Colonic mucosa (tissue), 4 donors: Measurements from ENCODE around the gene RICTOR. TPM values are rescaled to one million over a fixed set of nuclear protein-coding genes. Genes with fewer than 3 reads are reported as not detected.
"Not testable (repeated sequence)": the region's sequence is repeated elsewhere in the genome, so short reads cannot be mapped to it uniquely, and the experiment has no call there.

ENCODE experiments used
- DNase-seq: peaks from one replicate; pipeline ENCODE4 v3.0.0-alpha.2; 2020
- H3K27ac ChIP-seq: fragments of 200-600 bp; one replicate; pipeline ENCODE4 v1.8.0; 2021
- H3K27me3 ChIP-seq: fragments of 200-600 bp; one replicate; pipeline ENCODE4 v1.8.0; 2021
- H3K36me3 ChIP-seq: fragments of 200-600 bp; one replicate; pipeline ENCODE4 v1.8.0; 2021
- H3K4me1 ChIP-seq: fragments of 200-600 bp; one replicate; pipeline ENCODE4 v1.8.0; 2021; ENCODE audit warnings: mild to moderate bottlenecking
- H3K4me3 ChIP-seq: fragments of 200-600 bp; one replicate; pipeline ENCODE4 v1.8.0; 2021
- H3K9ac ChIP-seq, 2 donors: one replicate each; pipeline ENCODE4 v1.7.0; 2013; ENCODE audit warnings: control low read depth in 2 of 2, low read depth in 2 of 2, low read length in 2 of 2
- H3K9me3 ChIP-seq: fragments of 200-600 bp; one replicate; pipeline ENCODE4 v1.8.0; 2021
- CTCF ChIP-seq: fragments of 200-600 bp; IDR thresholded peaks from one replicate; pipeline ENCODE4 v1.8.0; 2022; ENCODE audit warnings: antibody characterized with exemption, mild to moderate bottlenecking
- intact Hi-C: fragments of 100-400 bp; cut with DNase I; formaldehyde crosslinking; loops from one replicate; pipeline ENCODE4 v1.14.1; 2022
- total RNA-seq, 2 donors: library from RNA; stranded (reverse); fragmentation: NEBNext Ultra II Directional in 1 of 2; extraction: Animal tissue kit (Norgen Biotek cat#: 25700) in 1 of 2; gene quantifications; one replicate each; pipeline ENCODE4 v1.2.1, GENCODE V29; 2021
- donor health status: healthy.
- donor health status: DM: no; HTN: no; CAD: no.
- donor health status: DM: no; HTN: no; CAD: no.

RICTOR gene
- total RNA-seq, 2 donors from 2014 or later, result 15.1 to 32.9 TPM

- H3K27me3 ChIP-seq, result no peaks in the 10 kb centered on the region
- H3K9me3 ChIP-seq, result no peaks in the 10 kb centered on the region
- no peak overlapping the region for H3K27ac ChIP-seq
- no peak overlapping the region for H3K9ac ChIP-seq
- no peak overlapping the region for H3K4me3 ChIP-seq
- DNase-seq, result no peak
- H3K4me1 ChIP-seq, result no peaks in the 10 kb centered on the region
- intact Hi-C loops, result no loop called here
- H3K36me3 ChIP-seq, result no peaks in the 10 kb centered on the region
- no peak for TF ChIP-seq CTCF
Observed at GRCh38 chr5:39040875-39041274, 33.3 kb downstream of the RICTOR start.

GRCh38 chr5:39034493-39034892, 39.7 kb downstream of the RICTOR start:
- DNase-seq, H3K4me3 ChIP-seq, H3K4me1 ChIP-seq, H3K36me3 ChIP-seq, H3K9me3 ChIP-seq, H3K27me3 ChIP-seq, H3K9ac ChIP-seq, H3K27ac ChIP-seq, intact Hi-C loops: not testable (repeated sequence)

DNA sequence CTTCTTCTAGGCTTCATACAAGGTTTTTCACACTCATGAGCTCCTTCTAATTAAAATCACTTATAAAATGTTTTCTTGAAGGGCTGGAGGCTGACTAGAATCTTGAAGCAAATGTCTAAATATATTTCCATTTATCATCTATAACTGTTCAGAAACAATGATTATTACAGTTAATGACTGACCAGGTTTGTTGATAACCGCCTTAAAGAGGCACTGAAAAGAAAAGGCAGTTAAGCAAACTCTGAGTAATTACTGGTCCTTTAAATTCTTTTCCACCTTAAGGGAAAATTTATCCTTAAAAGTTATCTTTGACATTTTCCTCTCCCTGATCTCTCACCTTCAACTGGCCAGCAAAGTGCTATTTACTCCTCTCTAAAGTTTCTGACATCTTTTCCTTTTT, 43.2 kb downstream of the RICTOR start:
- H3K27me3 ChIP-seq, result no peaks in the 10 kb centered on the region
- H3K27ac ChIP-seq, result no peak overlapping the region
- no peak for DNase-seq
- no peak overlapping the region for H3K9ac ChIP-seq
- intact Hi-C loops, result no loop called here
- H3K36me3 ChIP-seq, result no peaks in the 10 kb centered on the region
- H3K4me1 ChIP-seq, result no peaks in the 10 kb centered on the region
- no peaks in the 10 kb centered on the region for H3K9me3 ChIP-seq
- no peak for TF ChIP-seq CTCF
- H3K4me3 ChIP-seq, result no peak overlapping the region

DNA sequence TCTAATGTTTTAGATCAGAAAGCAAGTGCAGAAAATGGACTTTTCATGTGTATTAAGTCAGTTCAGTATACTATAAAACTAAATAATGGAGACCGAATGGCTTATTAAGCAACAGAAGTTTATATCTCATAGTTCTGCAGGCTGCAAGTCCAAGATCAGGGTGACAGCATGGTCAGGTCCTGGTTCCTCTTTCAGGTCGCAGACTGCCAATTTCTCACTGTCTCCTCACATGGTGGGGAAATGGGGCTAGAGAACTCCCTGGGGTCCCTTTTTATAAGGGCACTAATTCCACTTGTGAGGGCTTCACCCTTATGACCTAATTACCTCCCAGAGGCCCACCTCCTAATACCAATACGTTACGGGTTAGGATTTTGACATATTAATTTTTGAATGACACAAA, 48.7 kb downstream of the RICTOR start:
- H3K4me3 ChIP-seq, result no peak overlapping the region
- intact Hi-C loops, result no loop called here
- no peak overlapping the region for H3K27ac ChIP-seq
- no peaks in the 10 kb centered on the region for H3K27me3 ChIP-seq
- H3K9me3 ChIP-seq, result no peaks in the 10 kb centered on the region
- H3K36me3 ChIP-seq, result no peaks in the 10 kb centered on the region
- DNase-seq, result no peak
- H3K9ac ChIP-seq, result no peak overlapping the region
- no peak for TF ChIP-seq CTCF
- H3K4me1 ChIP-seq, result no peaks in the 10 kb centered on the region

DNA sequence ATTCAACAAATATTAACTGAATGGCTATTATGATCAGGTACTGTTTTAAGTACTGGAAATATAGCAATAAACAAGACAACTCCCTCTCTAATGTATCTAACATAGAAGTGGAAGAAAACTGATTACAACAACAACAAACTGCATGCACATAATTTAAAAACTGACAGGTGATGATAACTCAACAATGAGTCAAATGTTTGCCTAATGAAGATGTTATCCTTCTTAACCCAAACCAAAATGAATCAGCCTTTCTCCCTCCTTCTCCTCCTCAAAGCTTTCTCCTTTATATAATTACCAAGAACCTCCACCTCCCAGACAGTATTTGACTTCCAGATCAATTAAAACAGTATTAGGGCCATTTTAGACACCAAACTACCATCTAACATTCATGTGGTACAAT, 49.3 kb downstream of the RICTOR start:
- Histone ChIP-seq H3K36me3 (no peaks in the 10 kb centered on the region), H3K27ac (no peak overlapping the region), H3K4me3 (no peak overlapping the region), H3K9me3 (no peaks in the 10 kb centered on the region), H3K27me3 (no peaks in the 10 kb centered on the region), H3K9ac (no peak overlapping the region), H3K4me1 (no peaks in the 10 kb centered on the region)
- DNase-seq, result no peak
- no peak for TF ChIP-seq CTCF
- intact Hi-C loops, result loop anchor here (5.0 kb wide), 1 partner anchor 42 kb away; no protein-coding TSS in a partner anchor

DNA sequence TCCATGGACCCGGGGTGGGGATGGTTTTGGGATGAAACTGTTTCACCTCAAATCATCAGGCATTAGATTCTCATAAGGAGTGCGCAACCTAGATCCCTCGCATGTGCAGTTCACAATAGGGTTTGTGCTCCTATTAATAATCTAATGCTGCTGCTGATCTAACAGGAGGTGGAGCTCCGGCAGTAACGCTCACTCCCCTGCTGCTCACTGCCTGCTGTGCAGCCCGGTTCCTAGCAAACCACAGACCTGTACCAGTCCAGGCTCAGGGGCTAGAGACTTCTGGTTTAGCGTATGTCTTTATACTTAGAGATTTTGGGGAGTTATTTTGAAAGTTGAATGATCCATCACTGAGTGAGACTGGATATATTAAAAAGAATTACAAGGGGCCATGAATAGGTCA, 50.2 kb downstream of the RICTOR start:
- Histone ChIP-seq H3K36me3 (no peaks in the 10 kb centered on the region), H3K9ac (no peak overlapping the region), H3K27me3 (no peaks in the 10 kb centered on the region), H3K9me3 (no peaks in the 10 kb centered on the region), H3K4me3 (no peak overlapping the region), H3K27ac (no peak overlapping the region), H3K4me1 (no peaks in the 10 kb centered on the region)
- no peak for DNase-seq
- TF ChIP-seq CTCF, result no peak
- intact Hi-C loops, result loop anchor here (5.0 kb wide), 1 partner anchor 43 kb away; no protein-coding TSS in a partner anchor
